CD4-positive, alpha-beta T cell treated with Interleukin-4 for 4 hours (primary cell): ENCODE measurements around the gene TRIM46.
"Not testable (repeated sequence)": the region's sequence is repeated elsewhere in the genome, so short reads cannot be mapped to it uniquely, and the experiment has no call there.

ENCODE experiments used
- DNase-seq: peaks from one replicate; pipeline ENCODE4 v3.0.0-alpha.2; 2020

TRIM46 gene

GRCh38 chr1:155208541-155209311 is 35.1 kb downstream of the TRIM46 start, which contains the start of gene MTX1:
Gene MTX1, plus strand, starts transcription at chr1:155208695. Its CDS starts 110 bp downstream, at chr1:155208805.
- peak; percentile 95 for DNase-seq

GRCh38 chr1:155209312-155209721 is 35.7 kb downstream of the TRIM46 start:
- no peak for DNase-seq

GRCh38 chr1:155210314-155211104 is 36.9 kb downstream of the TRIM46 start:
- no peak for DNase-seq

GRCh38 chr1:155211381-155212050 is 37.9 kb downstream of the TRIM46 start:
- DNase-seq, result not testable (repeated sequence)

GRCh38 chr1:155212051-155212440 is 38.4 kb downstream of the TRIM46 start:
- not testable (repeated sequence) for DNase-seq

GRCh38 chr1:155214702-155215101 is 41.1 kb downstream of the TRIM46 start:
- DNase-seq, result peak; percentile 27

GRCh38 chr1:155218854-155219591 is 45.4 kb downstream of the TRIM46 start:
- DNase-seq, result no peak

- peak; percentile 19 for DNase-seq
These were observed 46.0 kb downstream of the TRIM46 start for GRCh38 chr1:155219592-155220031.

GRCh38 chr1:155220211-155220965 is 46.7 kb downstream of the TRIM46 start:
- DNase-seq, result not testable (repeated sequence)

- DNase-seq, result no peak
These were observed 49.4 kb downstream of the TRIM46 start for GRCh38 chr1:155223047-155223446.

- DNase-seq, result not testable (repeated sequence)
These were observed 51.7 kb downstream of the TRIM46 start for GRCh38 chr1:155225404-155225759.

GRCh38 chr1:155226188-155226909 is 52.7 kb downstream of the TRIM46 start:
- peak; percentile 87 for DNase-seq

GRCh38 chr1:155226910-155227260 is 53.2 kb downstream of the TRIM46 start:
- DNase-seq, result no peak

- DNase-seq, result peak; percentile 99
These were observed 53.8 kb downstream of the TRIM46 start for GRCh38 chr1:155227261-155228095.

GRCh38 chr1:155228096-155228427 is 54.4 kb downstream of the TRIM46 start:
- no peak for DNase-seq

GRCh38 chr1:155231302-155231701 is 57.7 kb downstream of the TRIM46 start:
- not testable (repeated sequence) for DNase-seq

- DNase-seq, result not testable (repeated sequence)
These were observed 58.6 kb downstream of the TRIM46 start for GRCh38 chr1:155232001-155232978.

GRCh38 chr1:155233502-155233901 is 59.9 kb downstream of the TRIM46 start:
- DNase-seq, result not testable (repeated sequence)
